ENCODE results near the gene MBD6.
"Not testable (repeated sequence)": the region's sequence is repeated elsewhere in the genome, so short reads cannot be mapped to it uniquely, and the experiment has no call there.

The MBD6 gene

GRCh38 chr12:57513266-57513665 is 9.4 kb upstream of the MBD6 start:
- Histone ChIP-seq H3K9ac (ENCODE audit: low read length) (no peak overlapping the region), H3K4me3 (ENCODE audit: low read length) (no peak overlapping the region), H3K4me1 (ENCODE audit: control insufficient read depth, insufficient read depth, low read length) (peaks cover 4% of the 10 kb centered on the region), H3K27me3 (ENCODE audit: control insufficient read depth, insufficient read depth, low read length) (no peaks in the 10 kb centered on the region), H3K36me3 (ENCODE audit: control insufficient read depth, insufficient read depth, low read length) (peaks cover 15% of the 10 kb centered on the region), H3K9me3 (ENCODE audit: control insufficient read depth, low read length) (no peaks in the 10 kb centered on the region)

- H3K27me3 ChIP-seq (ENCODE audit: control insufficient read depth, insufficient read depth, low read length); H3K9me3 ChIP-seq (ENCODE audit: control insufficient read depth, low read length); H3K4me3 ChIP-seq (ENCODE audit: low read length); H3K9ac ChIP-seq (ENCODE audit: low read length); H3K4me1 ChIP-seq (ENCODE audit: control insufficient read depth, insufficient read depth, low read length): not testable (repeated sequence)
- peaks cover 15% of the 10 kb centered on the region for H3K36me3 ChIP-seq (ENCODE audit: control insufficient read depth, insufficient read depth, low read length)
These were observed 8.9 kb upstream of the MBD6 start for GRCh38 chr12:57513677-57514076.

GRCh38 chr12:57514246-57514645 is 8.4 kb upstream of the MBD6 start:
- H3K27me3 ChIP-seq (ENCODE audit: control insufficient read depth, insufficient read depth, low read length); H3K9ac ChIP-seq (ENCODE audit: low read length); H3K9me3 ChIP-seq (ENCODE audit: control insufficient read depth, low read length); H3K4me3 ChIP-seq (ENCODE audit: low read length): not testable (repeated sequence)
- Histone ChIP-seq H3K4me1 (ENCODE audit: control insufficient read depth, insufficient read depth, low read length) (peaks cover 13% of the 10 kb centered on the region), H3K36me3 (ENCODE audit: control insufficient read depth, insufficient read depth, low read length) (peaks cover 18% of the 10 kb centered on the region)

- H3K27me3 ChIP-seq (ENCODE audit: control insufficient read depth, insufficient read depth, low read length) = no peaks in the 10 kb centered on the region
- H3K9me3 ChIP-seq (ENCODE audit: control insufficient read depth, low read length) = no peaks in the 10 kb centered on the region
- peaks cover 18% of the 10 kb centered on the region for H3K36me3 ChIP-seq (ENCODE audit: control insufficient read depth, insufficient read depth, low read length)
- H3K4me1 ChIP-seq (ENCODE audit: control insufficient read depth, insufficient read depth, low read length) = peaks cover 14% of the 10 kb centered on the region
- H3K9ac ChIP-seq (ENCODE audit: low read length) = no peak overlapping the region
- H3K4me3 ChIP-seq (ENCODE audit: low read length) = no peak overlapping the region
These were observed 7.8 kb upstream of the MBD6 start for GRCh38 chr12:57514720-57515407.

GRCh38 chr12:57515408-57515933 is 7.2 kb upstream of the MBD6 start:
- Histone ChIP-seq H3K27me3 (ENCODE audit: control insufficient read depth, insufficient read depth, low read length) (no peaks in the 10 kb centered on the region), H3K4me1 (ENCODE audit: control insufficient read depth, insufficient read depth, low read length) (peaks cover 14% of the 10 kb centered on the region), H3K36me3 (ENCODE audit: control insufficient read depth, insufficient read depth, low read length) (peaks cover 18% of the 10 kb centered on the region), H3K9me3 (ENCODE audit: control insufficient read depth, low read length) (no peaks in the 10 kb centered on the region), H3K4me3 (ENCODE audit: low read length) (no peak overlapping the region), H3K9ac (ENCODE audit: low read length) (no peak overlapping the region)

- H3K9ac ChIP-seq (ENCODE audit: low read length) = no peak overlapping the region
- H3K27me3 ChIP-seq (ENCODE audit: control insufficient read depth, insufficient read depth, low read length) = no peaks in the 10 kb centered on the region
- H3K4me1 ChIP-seq (ENCODE audit: control insufficient read depth, insufficient read depth, low read length) = peaks cover 16% of the 10 kb centered on the region
- H3K36me3 ChIP-seq (ENCODE audit: control insufficient read depth, insufficient read depth, low read length) = peaks cover 18% of the 10 kb centered on the region
- no peaks in the 10 kb centered on the region for H3K9me3 ChIP-seq (ENCODE audit: control insufficient read depth, low read length)
- no peak overlapping the region for H3K4me3 ChIP-seq (ENCODE audit: low read length)
These were observed 6.6 kb upstream of the MBD6 start for GRCh38 chr12:57515934-57516541.

GRCh38 chr12:57516617-57517153 is 5.9 kb upstream of the MBD6 start:
- H3K4me3 ChIP-seq (ENCODE audit: low read length) = no peak overlapping the region
- peaks cover 18% of the 10 kb centered on the region for H3K36me3 ChIP-seq (ENCODE audit: control insufficient read depth, insufficient read depth, low read length)
- H3K4me1 ChIP-seq (ENCODE audit: control insufficient read depth, insufficient read depth, low read length) = peaks cover 22% of the 10 kb centered on the region
- H3K9me3 ChIP-seq (ENCODE audit: control insufficient read depth, low read length) = no peaks in the 10 kb centered on the region
- no peaks in the 10 kb centered on the region for H3K27me3 ChIP-seq (ENCODE audit: control insufficient read depth, insufficient read depth, low read length)
- H3K9ac ChIP-seq (ENCODE audit: low read length) = no peak overlapping the region

GRCh38 chr12:57517187-57517586 is 5.4 kb upstream of the MBD6 start:
- Histone ChIP-seq H3K4me1 (ENCODE audit: control insufficient read depth, insufficient read depth, low read length) (peaks cover 28% of the 10 kb centered on the region), H3K9me3 (ENCODE audit: control insufficient read depth, low read length) (no peaks in the 10 kb centered on the region), H3K4me3 (ENCODE audit: low read length) (no peak overlapping the region), H3K9ac (ENCODE audit: low read length) (no peak overlapping the region), H3K36me3 (ENCODE audit: control insufficient read depth, insufficient read depth, low read length) (peaks cover 18% of the 10 kb centered on the region), H3K27me3 (ENCODE audit: control insufficient read depth, insufficient read depth, low read length) (no peaks in the 10 kb centered on the region)

- peaks cover 18% of the 10 kb centered on the region for H3K36me3 ChIP-seq (ENCODE audit: control insufficient read depth, insufficient read depth, low read length)
- H3K4me1 ChIP-seq (ENCODE audit: control insufficient read depth, insufficient read depth, low read length) = peaks cover 30% of the 10 kb centered on the region
- H3K4me3 ChIP-seq (ENCODE audit: low read length); H3K9ac ChIP-seq (ENCODE audit: low read length); H3K27me3 ChIP-seq (ENCODE audit: control insufficient read depth, insufficient read depth, low read length); H3K9me3 ChIP-seq (ENCODE audit: control insufficient read depth, low read length): not testable (repeated sequence)
These were observed 4.9 kb upstream of the MBD6 start for GRCh38 chr12:57517718-57518117.

GRCh38 chr12:57518176-57518919 is 4.3 kb upstream of the MBD6 start:
- no peaks in the 10 kb centered on the region for H3K9me3 ChIP-seq (ENCODE audit: control insufficient read depth, low read length)
- no peaks in the 10 kb centered on the region for H3K27me3 ChIP-seq (ENCODE audit: control insufficient read depth, insufficient read depth, low read length)
- peak overlapping the region; percentile 90 for H3K4me3 ChIP-seq (ENCODE audit: low read length)
- peaks cover 30% of the 10 kb centered on the region for H3K4me1 ChIP-seq (ENCODE audit: control insufficient read depth, insufficient read depth, low read length)
- H3K36me3 ChIP-seq (ENCODE audit: control insufficient read depth, insufficient read depth, low read length) = peaks cover 18% of the 10 kb centered on the region
- H3K9ac ChIP-seq (ENCODE audit: low read length) = peak overlapping the region; percentile 90

GRCh38 chr12:57518920-57519795 is 3.5 kb upstream of the MBD6 start:
- Histone ChIP-seq H3K36me3 (ENCODE audit: control insufficient read depth, insufficient read depth, low read length) (peaks cover 18% of the 10 kb centered on the region), H3K9me3 (ENCODE audit: control insufficient read depth, low read length) (no peaks in the 10 kb centered on the region), H3K9ac (ENCODE audit: low read length) (peak overlapping the region; percentile 90), H3K4me3 (ENCODE audit: low read length) (peak overlapping the region; percentile 90), H3K27me3 (ENCODE audit: control insufficient read depth, insufficient read depth, low read length) (no peaks in the 10 kb centered on the region), H3K4me1 (ENCODE audit: control insufficient read depth, insufficient read depth, low read length) (peaks cover 37% of the 10 kb centered on the region)
